H1 (cell line): ENCODE data around the gene SAE1. TPM values are rescaled to one million over a fixed set of nuclear protein-coding genes. Genes with fewer than 3 reads are reported as not detected.

Experiments
- CTCF ChIA-PET: fragments of 300-600 bp; sonication (Branson Sonifier 250); formaldehyde crosslinking; loops from one replicate; lab custom pipeline; 2021; ENCODE audit not compliant: partially characterized antibody; lab: Charles Lee
- POLR2A ChIA-PET: fragments of 300-600 bp; sonication (Branson Sonifier 250); formaldehyde crosslinking; loops from one replicate; lab custom pipeline; 2021; ENCODE audit warnings: inconsistent platforms; ENCODE audit not compliant: partially characterized antibody; lab: Charles Lee
- DNase-seq, 2 experiments: peaks; one replicate each; pipeline versions ENCODE4 v3.0.0 to v3.0.0-alpha.2; 2010 to 2022; ENCODE audit warnings: low spot score in 2 of 2, low read depth in 1 of 2, mixed read lengths in 1 of 2
- FAIRE-seq: peaks from 2 replicates; lab custom pipeline; 2011; peaks lifted over from hg19 to GRCh38; lab: Jason Lieb, UNC
- H2AFZ ChIP-seq: 2 replicates; pipeline ENCODE4 v1.8.1; 2012; ENCODE audit warnings: low read length, inconsistent platforms
- H2AK5ac ChIP-seq: 2 replicates; pipeline ENCODE4 v1.6.1; 2013; ENCODE audit warnings: low read depth, low read length
- H2BK120ac ChIP-seq: replicated peaks from 2 replicates; pipeline ENCODE3; 2013; ENCODE audit warnings: low read depth, low read length, inconsistent platforms
- H2BK12ac ChIP-seq: 2 replicates; pipeline ENCODE4 v1.6.1; 2013; ENCODE audit warnings: low read depth, low read length
- H2BK15ac ChIP-seq: 2 replicates; pipeline ENCODE4 v1.6.1; 2013; ENCODE audit warnings: low read length
- H2BK20ac ChIP-seq: 2 replicates; pipeline ENCODE4 v1.6.1; 2013; ENCODE audit warnings: low read length
- H2BK5ac ChIP-seq: 2 replicates; pipeline ENCODE4 v1.6.1; 2013; ENCODE audit warnings: low read depth, low read length
- H3K14ac ChIP-seq: 2 replicates; pipeline ENCODE4 v1.6.1; 2013; ENCODE audit warnings: inconsistent platforms; ENCODE audit not compliant: insufficient read length
- H3K18ac ChIP-seq: 2 replicates; pipeline ENCODE4 v1.6.1; 2013; ENCODE audit warnings: low read length; ENCODE audit errors: extremely low read depth
- H3K23ac ChIP-seq: 2 replicates; pipeline ENCODE4 v1.6.1; 2013; ENCODE audit warnings: inconsistent platforms; ENCODE audit not compliant: insufficient read length
- H3K23me2 ChIP-seq: 2 replicates; pipeline ENCODE4 v1.6.1; 2013; ENCODE audit warnings: low read depth, low read length
- H3K27ac ChIP-seq: 2 replicates; pipeline ENCODE4 v1.6.1; 2011; ENCODE audit warnings: low read depth, low read length, inconsistent platforms
- H3K27me3 ChIP-seq, 4 experiments: replicated peaks in 1 of 4; 1 replicate in 1 of 4; 2 replicates in 3 of 4; pipeline versions ENCODE4 v1.6.1 to v1.8.1; 2011 to 2013; ENCODE audit warnings: low read length in 3 of 4, mild to moderate bottlenecking in 3 of 4, inconsistent platforms in 2 of 4, mixed read lengths in 2 of 4, moderate library complexity in 1 of 4; ENCODE audit not compliant: control insufficient read depth in 3 of 4, insufficient read depth in 3 of 4; ENCODE audit errors: extremely low read depth in 1 of 4
- H3K36me3 ChIP-seq, 4 experiments: 2 replicates each; pipeline versions ENCODE4 v1.6.1 to v1.8.1; 2011 to 2013; ENCODE audit warnings: mild to moderate bottlenecking in 4 of 4, low read length in 3 of 4, moderate library complexity in 2 of 4, control low read depth in 1 of 4, inconsistent platforms in 1 of 4; ENCODE audit not compliant: insufficient read depth in 4 of 4, control insufficient read depth in 2 of 4
- H3K4ac ChIP-seq: replicated peaks from 2 replicates; pipeline ENCODE3; 2013; ENCODE audit warnings: low read length, low read depth, mixed read lengths, inconsistent platforms; ENCODE audit not compliant: insufficient read length
- H3K4me1 ChIP-seq, 4 experiments: replicated peaks in 1 of 4; 1 replicate in 1 of 4; 2 replicates in 3 of 4; pipeline versions ENCODE4 v1.6.1 to v1.8.1; 2011 to 2013; ENCODE audit warnings: low read length in 3 of 4, inconsistent platforms in 2 of 4, mixed read lengths in 1 of 4; ENCODE audit not compliant: insufficient read depth in 4 of 4, control insufficient read depth in 3 of 4
- H3K4me2 ChIP-seq, 2 experiments: 2 replicates each; pipeline versions ENCODE4 v1.6.1 to v1.8.1; 2011 to 2013; ENCODE audit warnings: low read depth in 2 of 2, low read length in 2 of 2, control low read depth in 1 of 2, inconsistent platforms in 1 of 2, mild to moderate bottlenecking in 1 of 2; ENCODE audit not compliant: insufficient read depth in 1 of 2
- H3K4me3 ChIP-seq, 4 experiments: fragments of 200-600, 300-600 bp in 1 of 4; sonication (generic), shearing (Covaris generic), sonication (Bioruptor Twin) in 1 of 4; 2 replicates each; pipeline versions ENCODE4 v1.5.1 to v1.8.1; 2011 to 2016; ENCODE audit warnings: low read length in 4 of 4, low read depth in 3 of 4, control low read depth in 2 of 4, inconsistent platforms in 2 of 4, mild to moderate bottlenecking in 2 of 4, mixed read lengths in 1 of 4, moderate library complexity in 1 of 4; ENCODE audit not compliant: insufficient read depth in 2 of 4; ENCODE audit errors: extremely low read depth in 1 of 4
- H3K56ac ChIP-seq: replicated peaks from 2 replicates; pipeline ENCODE3; 2013; ENCODE audit warnings: low read depth, mild to moderate bottlenecking, mixed read lengths, low read length, inconsistent platforms; ENCODE audit not compliant: insufficient read length
- H3K79me1 ChIP-seq: 2 replicates; pipeline ENCODE4 v1.6.1; 2013; ENCODE audit warnings: low read depth, low read length, control low read depth
- H3K79me2 ChIP-seq, 2 experiments: 2 replicates each; pipeline versions ENCODE4 v1.6.1 to v1.8.1; 2012 to 2013; ENCODE audit warnings: low read length in 2 of 2, mild to moderate bottlenecking in 2 of 2, inconsistent platforms in 1 of 2; ENCODE audit not compliant: insufficient read depth in 2 of 2, control insufficient read depth in 1 of 2
- H3K9ac ChIP-seq, 4 experiments: replicated peaks in 1 of 4; 1 replicate in 1 of 4; 2 replicates in 3 of 4; pipeline versions ENCODE4 v1.6.1 to v1.8.1; 2011 to 2013; ENCODE audit warnings: low read depth in 3 of 4, low read length in 3 of 4, control low read depth in 2 of 4, mild to moderate bottlenecking in 2 of 4, moderate library complexity in 2 of 4, inconsistent platforms in 1 of 4; ENCODE audit errors: extremely low read depth in 1 of 4
- H3K9me3 ChIP-seq, 2 experiments: 2 replicates each; pipeline versions ENCODE4 v1.6.1 to v1.8.1; 2012 to 2013; ENCODE audit warnings: mild to moderate bottlenecking in 2 of 2, moderate library complexity in 2 of 2, control low read depth in 1 of 2, inconsistent platforms in 1 of 2, low read depth in 1 of 2, low read length in 1 of 2, mixed read lengths in 1 of 2; ENCODE audit not compliant: insufficient read depth in 2 of 2
- H4K20me1 ChIP-seq, 2 experiments: replicated peaks in 1 of 2; 2 replicates each; pipeline versions ENCODE3 to v1.8.1; 2011 to 2013; ENCODE audit warnings: inconsistent platforms in 2 of 2, low read length in 2 of 2, mild to moderate bottlenecking in 1 of 2; ENCODE audit not compliant: insufficient read depth in 2 of 2, control insufficient read depth in 1 of 2
- H4K5ac ChIP-seq: 2 replicates; pipeline ENCODE4 v1.6.1; 2013; ENCODE audit warnings: low read length, low read depth, mixed read lengths, inconsistent platforms; ENCODE audit not compliant: insufficient read length
- H4K8ac ChIP-seq: 2 replicates; pipeline ENCODE4 v1.8.0; 2013; ENCODE audit warnings: mild to moderate bottlenecking, moderate library complexity, low read length, inconsistent platforms; ENCODE audit not compliant: insufficient read depth; ENCODE audit errors: extremely low read depth
- H4K91ac ChIP-seq: replicated peaks from 2 replicates; pipeline ENCODE3; 2013; ENCODE audit warnings: low read length, mixed read lengths, inconsistent platforms; ENCODE audit not compliant: insufficient read length
- BRCA1 ChIP-seq: IDR thresholded peaks from 2 replicates; pipeline ENCODE4 v1.6.1; 2012; ENCODE audit warnings: low read depth, low read length, improper control_type of control experiment
- HDAC2 ChIP-seq, 2 experiments: fragments of 300-600 bp in 1 of 2; sonication (generic) in 1 of 2; IDR thresholded peaks; 2 replicates each; pipeline ENCODE4 v1.6.1; 2011 to 2012; ENCODE audit warnings: low read depth in 2 of 2, low read length in 2 of 2, mild to moderate bottlenecking in 2 of 2, moderate library complexity in 2 of 2, borderline replicate concordance in 1 of 2, inconsistent platforms in 1 of 2
- KDM1A ChIP-seq: fragments of 200-600, 300-600 bp; sonication (generic); IDR thresholded peaks from 2 replicates; pipeline ENCODE4 v1.7.1; 2016; ENCODE audit warnings: mild to moderate bottlenecking, low read length, borderline replicate concordance
- KDM5A ChIP-seq: fragments of 200-600 bp; IDR thresholded peaks from 2 replicates; pipeline ENCODE4 v1.7.1; 2012; ENCODE audit warnings: mild to moderate bottlenecking, low read length, inconsistent platforms, mixed read lengths
- MAX ChIP-seq: IDR thresholded peaks from 2 replicates; pipeline ENCODE4 v1.6.1; 2012; ENCODE audit warnings: inconsistent platforms
- RFX5 ChIP-seq: IDR thresholded peaks from 2 replicates; pipeline ENCODE4 v1.6.1; 2011; ENCODE audit warnings: low read depth, low read length, improper control_type of control experiment, borderline replicate concordance
- RNF2 ChIP-seq: fragments of 200-900, 300-1000 bp; sonication (generic); IDR thresholded peaks from 2 replicates; pipeline ENCODE4 v1.7.1; 2016; ENCODE audit warnings: borderline replicate concordance, low read depth, mild to moderate bottlenecking, antibody characterized with exemption, low read length; ENCODE audit not compliant: poor library complexity, severe bottlenecking; ENCODE audit errors: missing control alignments
- SIN3A ChIP-seq, 2 experiments: IDR thresholded peaks in 1 of 2; conservative IDR thresholded peaks in 1 of 2; 2 replicates each; pipeline ENCODE4 v1.6.1; 2011 to 2012; ENCODE audit warnings: low read length in 2 of 2, improper control_type of control experiment in 1 of 2, low read depth in 1 of 2, mild to moderate bottlenecking in 1 of 2
- SP2 ChIP-seq: IDR thresholded peaks from 2 replicates; pipeline ENCODE4 v1.6.1; 2012; ENCODE audit warnings: mild to moderate bottlenecking, low read length, inconsistent platforms
- YY1 ChIP-seq: IDR thresholded peaks from 2 replicates; pipeline ENCODE4 v1.6.1; 2011; ENCODE audit warnings: low read depth, mild to moderate bottlenecking, low read length
- WGBS, 2 experiments: shearing (Covaris generic) in 1 of 2; methylation state at CpG; one replicate each; pipeline versions ENCODE4 v1.1.6 to v1.1.7; 2013 to 2015; ENCODE audit warnings: low lambda C conversion rate in 2 of 2, mixed read lengths in 2 of 2, inconsistent platforms in 1 of 2, low coverage in 1 of 2, missing lambda C conversion rate in 1 of 2; ENCODE audit not compliant: insufficient replicate concordance in 2 of 2, insufficient coverage in 1 of 2, insufficient read length in 1 of 2; ENCODE audit errors: extremely low coverage in 1 of 2, missing lambda C conversion rate in 1 of 2; 5-methylcytosine and 5-hydroxymethylcytosine counted together
- polyA plus RNA-seq, 7 experiments: library from polyadenylated mRNA; depleted of rRNA in 3 of 7; stranded (reverse) in 5 of 7; unstranded in 2 of 7; fragments of >200 nt in 5 of 7; fragments of 200-250 nt in 2 of 7; gene quantifications; 1 replicate in 5 of 7; 2 replicates in 1 of 7; 4 replicates in 1 of 7; pipeline versions ENCODE4 v1.2.1 to v1.2.3, GENCODE V29; 2011 to 2013; ENCODE audit warnings: missing spikeins in 2 of 7, mixed read lengths in 2 of 7
- total RNA-seq: library from RNA; stranded (reverse); fragmentation: NEBNext Ultra II Directional; extraction: Animal tissue kit (Norgen Biotek cat#: 25700); gene quantifications from 2 replicates; pipeline ENCODE4 v1.2.1, GENCODE V29; 2021

SAE1 gene
- total and polyA plus RNA-seq, 2 of the 8 experiments (the other 6 are each of a cell fraction or from before 2014, with no cell fraction given): 213 to 268 TPM

GRCh38 chr19:47239610-47240296, 109.1 kb downstream of the SAE1 start:
- ChIA-PET POLR2A (interaction anchor here (0.7 to 5.0 kb wide), 5 partner anchors 10 to 35 kb away, joined by 3 to 66 read pairs (median 3); partner anchors contain the start of gene INAFM1), CTCF (interaction anchor here (1.1 to 8.3 kb wide), 4 partner anchors 5 to 29 kb away, joined by 3 to 85 read pairs (median 16); no protein-coding TSS in a partner anchor)
- Histone ChIP-seq H3K23ac (no peak overlapping the region), H3K27me3 (peaks cover 0 to 30% (median 27%) of the 10 kb centered on the region in 4 experiments; a peak in 6 of 7 replicates), H2AK5ac (no peak overlapping the region), H2BK120ac (no peak overlapping the region), H3K9me3 (peaks cover 0 to 5% of the 10 kb centered on the region in 2 experiments; a peak in 2 of 4 replicates), H3K18ac (no peak overlapping the region; the same call in 1 of the 2 replicates), H3K79me2 (no peaks in the 10 kb centered on the region; a peak in 1 of 4 replicates), H2BK5ac (no peak overlapping the region), H4K91ac (no peak overlapping the region), H4K20me1 (peaks cover 4 to 18% of the 10 kb centered on the region in 2 experiments), H3K4me1 (peaks cover 8 to 25% (median 20%) of the 10 kb centered on the region in 4 experiments), H3K36me3 (no peaks in the 10 kb centered on the region), H2BK15ac (no peak overlapping the region), H3K4ac (no peak overlapping the region), H3K23me2 (peaks cover 21% of the 10 kb centered on the region), H3K14ac (no peak overlapping the region), H4K5ac (no peak overlapping the region), H3K56ac (no peak overlapping the region), H2AFZ (no peak overlapping the region), H2BK20ac (no peak overlapping the region), H3K4me2 (peak overlapping the region; percentile 64 to 91), H3K79me1 (peaks cover 3% of the 10 kb centered on the region; the same call in 1 of the 2 replicates), H4K8ac (no peak overlapping the region), H2BK12ac (0 out of 2 replicates have a peak overlapping the region, but pooled peaks have one; percentile 17), H3K27ac (no peak overlapping the region), H3K9ac (no peak overlapping the region), H3K4me3 (peak overlapping the region in 2 of 4 experiments; percentile 30 to 61; a peak in 3 of 8 replicates)
- 15% methylated on average over 27 of the region's 62 CpGs; no CpG with 5 or more reads in 1 of the 2 experiments for WGBS, 2 experiments
- no peak for FAIRE-seq
- peak in 1 of 2 experiments; percentile 90 for DNase-seq
- peak; percentile 53; the same call in 1 of the 2 replicates for TF ChIP-seq KDM1A
- TF ChIP-seq YY1: peak; percentile 33; the same call in 1 of the 2 replicates
- peak; percentile 78 for TF ChIP-seq MAX
- TF ChIP-seq SIN3A (conservative IDR thresholded peaks at IDR 0.05 in 1 of 2, IDR thresholded peaks at IDR 0.05 in 1 of 2; ENCODE audit: low read depth in 1 of 2, low read length in 2 of 2): peak in 1 of 2 experiments; percentile 64; a peak in 1 of 4 replicates
- no peak for TF ChIP-seq RNF2
- no peak for TF ChIP-seq SP2
- no peak for TF ChIP-seq KDM5A
- peak; percentile 55; the same call in 1 of the 2 replicates for TF ChIP-seq RFX5
- TF ChIP-seq HDAC2 (IDR thresholded peaks at IDR 0.05; ENCODE audit: borderline replicate concordance in 1 of 2, low read depth in 2 of 2, low read length in 2 of 2): no peak
- no peak for TF ChIP-seq BRCA1
